Measurements from ENCODE around the gene TM4SF20.

The TM4SF20 gene

DNA sequence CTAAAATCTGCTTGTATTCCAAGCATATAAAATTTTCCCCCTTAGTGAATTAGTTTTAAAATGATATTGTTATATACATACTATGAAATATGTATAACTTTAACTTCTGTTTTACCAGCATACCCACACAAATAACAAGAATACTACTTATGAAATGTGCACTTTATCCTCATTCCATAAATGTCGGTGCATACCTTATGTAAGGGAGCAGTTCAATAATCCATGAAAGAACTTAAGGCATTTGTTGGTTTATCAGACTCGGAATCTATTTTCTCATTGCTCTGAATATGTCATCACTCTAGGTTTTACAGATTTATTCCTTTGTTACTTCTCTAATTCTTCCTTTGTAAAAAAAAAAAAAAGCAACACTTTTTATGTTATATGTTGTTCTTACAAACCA is 66.5 kb downstream of the TM4SF20 start:
- DNase-seq = no peak

All from T1000 (cell line).